Measurements from ENCODE around the gene ZNF841.

GRCh38 chr19:52141203-52141602, 45.6 kb upstream of the ZNF841 start:
- TF ChIP-seq TCF7 (IDR thresholded peaks at IDR 0.05; ENCODE audit: low read depth) = no peak
- TF ChIP-seq, protein P1, sequence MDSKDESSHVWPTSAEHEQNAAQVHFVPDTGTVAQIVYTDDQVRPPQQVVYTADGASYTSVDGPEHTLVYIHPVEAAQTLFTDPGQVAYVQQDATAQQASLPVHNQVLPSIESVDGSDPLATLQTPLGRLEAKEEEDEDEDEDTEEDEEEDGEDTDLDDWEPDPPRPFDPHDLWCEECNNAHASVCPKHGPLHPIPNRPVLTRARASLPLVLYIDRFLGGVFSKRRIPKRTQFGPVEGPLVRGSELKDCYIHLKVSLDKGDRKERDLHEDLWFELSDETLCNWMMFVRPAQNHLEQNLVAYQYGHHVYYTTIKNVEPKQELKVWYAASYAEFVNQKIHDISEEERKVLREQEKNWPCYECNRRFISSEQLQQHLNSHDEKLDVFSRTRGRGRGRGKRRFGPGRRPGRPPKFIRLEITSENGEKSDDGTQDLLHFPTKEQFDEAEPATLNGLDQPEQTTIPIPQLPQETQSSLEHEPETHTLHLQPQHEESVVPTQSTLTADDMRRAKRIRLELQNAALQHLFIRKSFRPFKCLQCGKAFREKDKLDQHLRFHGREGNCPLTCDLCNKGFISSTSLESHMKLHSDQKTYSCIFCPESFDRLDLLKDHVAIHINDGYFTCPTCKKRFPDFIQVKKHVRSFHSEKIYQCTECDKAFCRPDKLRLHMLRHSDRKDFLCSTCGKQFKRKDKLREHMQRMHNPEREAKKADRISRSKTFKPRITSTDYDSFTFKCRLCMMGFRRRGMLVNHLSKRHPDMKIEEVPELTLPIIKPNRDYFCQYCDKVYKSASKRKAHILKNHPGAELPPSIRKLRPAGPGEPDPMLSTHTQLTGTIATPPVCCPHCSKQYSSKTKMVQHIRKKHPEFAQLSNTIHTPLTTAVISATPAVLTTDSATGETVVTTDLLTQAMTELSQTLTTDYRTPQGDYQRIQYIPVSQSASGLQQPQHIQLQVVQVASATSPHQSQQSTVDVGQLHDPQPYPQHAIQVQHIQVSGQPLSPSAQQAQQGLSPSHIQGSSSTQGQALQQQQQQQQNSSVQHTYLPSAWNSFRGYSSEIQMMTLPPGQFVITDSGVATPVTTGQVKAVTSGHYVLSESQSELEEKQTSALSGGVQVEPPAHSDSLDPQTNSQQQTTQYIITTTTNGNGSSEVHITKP (CRISPR knock-in tag; IDR thresholded peaks at IDR 0.05; ENCODE audit: low read depth) = no peak
- no peak for TF ChIP-seq CEBPG (CRISPR knock-in tag; IDR thresholded peaks at IDR 0.05)
- TF ChIP-seq NFYB (CRISPR knock-in tag; IDR thresholded peaks at IDR 0.05) = no peak
- no peak for TF ChIP-seq ZNF850 (CRISPR knock-in tag; conservative IDR thresholded peaks at IDR 0.05)
- no peak for TF ChIP-seq HNRNPLL (IDR thresholded peaks at IDR 0.05; ENCODE audit: low read depth, low read length, poor library complexity, severe bottlenecking)

All from HepG2 (cell line).